Bronchial epithelial cell (primary cell): ENCODE results near the gene ACYP1. TPM values are rescaled to one million over a fixed set of nuclear protein-coding genes. Genes with fewer than 3 reads are reported as not detected.

Source experiments
- DNase-seq: peaks from one replicate; pipeline ENCODE4 v3.0.0-alpha.2; 2010; ENCODE audit warnings: low read depth
- FAIRE-seq: peaks from 2 replicates; lab custom pipeline; 2011; peaks lifted over from hg19 to GRCh38; lab: Jason Lieb, UNC
- H3K27me3 ChIP-seq: 2 replicates; pipeline ENCODE4 v1.5.1; 2011; ENCODE audit warnings: low read length; ENCODE audit not compliant: control insufficient read depth, insufficient read depth
- H3K36me3 ChIP-seq: 2 replicates; pipeline ENCODE4 v1.5.1; 2011; ENCODE audit warnings: low read length; ENCODE audit not compliant: control insufficient read depth, insufficient read depth
- H3K4me3 ChIP-seq: 2 replicates; pipeline ENCODE4 v1.5.1; 2011; ENCODE audit warnings: mild to moderate bottlenecking, low read depth, low read length, control low read depth
- CTCF ChIP-seq: IDR thresholded peaks from 2 replicates; pipeline ENCODE4 v1.5.1; 2011; ENCODE audit warnings: mild to moderate bottlenecking, moderate library complexity, low read length, control low read depth, inconsistent platforms; ENCODE audit not compliant: insufficient read depth, severe bottlenecking
- total RNA-seq: library from RNA; depleted of rRNA; stranded (reverse); fragments of >200 nt; gene quantifications from 2 replicates; pipeline ENCODE4 v1.2.1, GENCODE V29; 2014

The ACYP1 gene
- total RNA-seq, 1 donor from 2014 or later: 4.5 TPM

- TF ChIP-seq CTCF: no peak
- peak within 1 kb of the TSS; percentile 41 for H3K4me3 ChIP-seq
- DNase-seq: peak; percentile 62
- H3K36me3 ChIP-seq: no peaks in the 10 kb centered on the region
- no peaks in the 10 kb centered on the region for H3K27me3 ChIP-seq
- no peak for FAIRE-seq
These were observed 12.8 kb downstream of the ACYP1 start, which contains the start of gene MLH3 for GRCh38 chr14:75050852-75051555. Gene MLH3 (minus strand): TSS chr14:75051467. CDS start chr14:75049655, 1,812 bp downstream.

GRCh38 chr14:75049731-75050201 is 14.1 kb downstream of the ACYP1 start:
- DNase-seq (no peak), FAIRE-seq (no peak)
- no peaks in the 10 kb centered on the region for H3K27me3 ChIP-seq
- no peak for TF ChIP-seq CTCF
- no peak overlapping the region for H3K4me3 ChIP-seq
- no peaks in the 10 kb centered on the region for H3K36me3 ChIP-seq

GRCh38 chr14:75049136-75049535 is 14.7 kb downstream of the ACYP1 start:
- no peaks in the 10 kb centered on the region for H3K27me3 ChIP-seq
- no peak for FAIRE-seq
- no peaks in the 10 kb centered on the region for H3K36me3 ChIP-seq
- H3K4me3 ChIP-seq: no peak overlapping the region
- DNase-seq: no peak
- TF ChIP-seq CTCF: no peak

GRCh38 chr14:75048101-75048500 is 15.7 kb downstream of the ACYP1 start:
- no peak overlapping the region for H3K4me3 ChIP-seq
- no peaks in the 10 kb centered on the region for H3K27me3 ChIP-seq
- TF ChIP-seq CTCF: no peak
- no peak for FAIRE-seq
- no peak for DNase-seq
- no peaks in the 10 kb centered on the region for H3K36me3 ChIP-seq

- Histone ChIP-seq H3K27me3 (no peaks in the 10 kb centered on the region), H3K36me3 (no peaks in the 10 kb centered on the region), H3K4me3 (no peak overlapping the region)
- TF ChIP-seq CTCF: no peak
- DNase-seq (no peak), FAIRE-seq (no peak)
These were observed 16.3 kb downstream of the ACYP1 start for GRCh38 chr14:75047506-75047905.
